Neural cell (in vitro differentiated cells): ENCODE results near the gene TMTC1.

Experiments used
- POLR2AphosphoS5 ChIP-seq: IDR thresholded peaks from 2 replicates; pipeline ENCODE4 v1.6.1; 2012
- SMC3 ChIP-seq: fragments of 450-650 bp; conservative IDR thresholded peaks from 2 replicates; pipeline ENCODE4 v1.6.1; 2014; ENCODE audit warnings: antibody characterized with exemption, mild to moderate bottlenecking, moderate library complexity; ENCODE audit not compliant: poor library complexity
- TF ChIP-seq, protein P1 (sequence below): fragments of 450-650 bp; IDR thresholded peaks from 2 replicates; pipeline ENCODE4 v1.5.1; 2014; ENCODE audit warnings: antibody characterized with exemption, mild to moderate bottlenecking, moderate library complexity; ENCODE audit not compliant: poor library complexity, severe bottlenecking

DNA sequence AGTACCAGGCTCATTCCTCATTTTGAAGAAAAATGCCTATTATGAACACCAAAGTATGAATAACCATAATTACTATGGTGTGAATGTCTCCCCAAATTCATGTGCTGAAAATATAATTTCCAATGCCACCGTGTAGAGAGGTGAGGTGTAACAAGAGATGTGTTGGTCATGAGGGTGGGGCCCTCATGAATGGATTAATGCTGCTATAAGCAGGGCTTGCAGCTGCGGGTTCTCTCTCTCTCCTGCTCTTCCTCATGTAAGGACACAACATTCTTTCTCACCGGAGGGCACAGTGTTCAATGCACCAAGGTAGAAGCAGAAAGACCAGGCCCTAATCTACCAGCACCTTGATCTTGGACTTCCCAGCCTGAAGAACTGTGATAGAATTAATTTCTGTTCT lies 70.0 kb downstream of the TMTC1 start:
- TF ChIP-seq, protein P1, sequence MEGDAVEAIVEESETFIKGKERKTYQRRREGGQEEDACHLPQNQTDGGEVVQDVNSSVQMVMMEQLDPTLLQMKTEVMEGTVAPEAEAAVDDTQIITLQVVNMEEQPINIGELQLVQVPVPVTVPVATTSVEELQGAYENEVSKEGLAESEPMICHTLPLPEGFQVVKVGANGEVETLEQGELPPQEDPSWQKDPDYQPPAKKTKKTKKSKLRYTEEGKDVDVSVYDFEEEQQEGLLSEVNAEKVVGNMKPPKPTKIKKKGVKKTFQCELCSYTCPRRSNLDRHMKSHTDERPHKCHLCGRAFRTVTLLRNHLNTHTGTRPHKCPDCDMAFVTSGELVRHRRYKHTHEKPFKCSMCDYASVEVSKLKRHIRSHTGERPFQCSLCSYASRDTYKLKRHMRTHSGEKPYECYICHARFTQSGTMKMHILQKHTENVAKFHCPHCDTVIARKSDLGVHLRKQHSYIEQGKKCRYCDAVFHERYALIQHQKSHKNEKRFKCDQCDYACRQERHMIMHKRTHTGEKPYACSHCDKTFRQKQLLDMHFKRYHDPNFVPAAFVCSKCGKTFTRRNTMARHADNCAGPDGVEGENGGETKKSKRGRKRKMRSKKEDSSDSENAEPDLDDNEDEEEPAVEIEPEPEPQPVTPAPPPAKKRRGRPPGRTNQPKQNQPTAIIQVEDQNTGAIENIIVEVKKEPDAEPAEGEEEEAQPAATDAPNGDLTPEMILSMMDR, result no peak
- TF ChIP-seq POLR2AphosphoS5 (no peak), SMC3 (no peak)
